GM23248 (cell line): ENCODE data around the gene CCDC63.

Experiments used
- EZH2 ChIP-seq: fragments of 200-600 bp; sonication (generic); IDR thresholded peaks from 2 replicates; pipeline ENCODE4 v1.6.1; 2018; ENCODE audit warnings: antibody characterized with exemption, mild to moderate bottlenecking; ENCODE audit not compliant: insufficient read depth, poor library complexity, severe bottlenecking
- EZH2phosphoT487 ChIP-seq: fragments of 200-600 bp; sonication (generic); IDR thresholded peaks from 2 replicates; pipeline ENCODE4 v1.6.1; 2018; ENCODE audit warnings: antibody characterized with exemption, moderate library complexity, mild to moderate bottlenecking, low read depth; ENCODE audit not compliant: insufficient read depth

DNA sequence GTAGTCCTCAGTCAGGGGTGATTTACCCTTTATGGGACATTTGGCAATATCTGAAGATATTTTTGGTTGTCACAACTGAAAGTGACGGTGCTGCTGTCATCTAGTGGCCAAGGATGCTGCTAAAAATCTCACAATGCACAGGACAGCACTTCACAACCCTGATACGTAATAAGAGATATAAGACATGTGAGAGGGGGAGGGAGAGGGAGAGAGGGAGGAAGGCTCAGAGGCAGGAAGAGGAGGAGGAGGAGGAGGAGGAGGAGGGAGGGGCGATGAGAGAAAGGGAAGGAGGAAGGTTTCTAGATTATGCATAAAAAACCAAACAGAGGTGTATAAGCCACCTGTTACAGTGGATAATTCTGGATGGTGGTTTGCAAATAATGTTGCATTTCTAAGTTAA, 59.3 kb downstream of the CCDC63 start:
- TF ChIP-seq EZH2, result no peak
- TF ChIP-seq EZH2phosphoT487, result no peak
